PFSK-1 (cell line): ENCODE results near the gene CAPN7.

ENCODE experiments used
- FOXP2 ChIP-seq: optimal IDR thresholded peaks from 2 replicates; pipeline ENCODE3; 2011; ENCODE audit warnings: borderline replicate concordance, control low read depth, inconsistent platforms; ENCODE audit not compliant: insufficient read depth; ENCODE audit errors: extremely low read length, extremely low read depth
- POLR2AphosphoS5 ChIP-seq: IDR thresholded peaks from 2 replicates; pipeline ENCODE4 v1.6.1; 2012; ENCODE audit warnings: low read depth, mild to moderate bottlenecking, control low read depth, low read length, moderate library complexity
- REST ChIP-seq, 2 experiments: IDR thresholded peaks; 2 replicates each; pipeline versions ENCODE4 v1.6.1 to v1.8.0; 2011 to 2012; ENCODE audit warnings: low read depth in 2 of 2, low read length in 2 of 2, control low read depth in 1 of 2, inconsistent platforms in 1 of 2, mild to moderate bottlenecking in 1 of 2, moderate library complexity in 1 of 2; ENCODE audit not compliant: insufficient read depth in 1 of 2
- SIN3A ChIP-seq: IDR thresholded peaks from 2 replicates; pipeline ENCODE4 v1.6.1; 2012; ENCODE audit warnings: mild to moderate bottlenecking, low read length, moderate library complexity, borderline replicate concordance; ENCODE audit not compliant: insufficient read depth
- TAF1 ChIP-seq: IDR thresholded peaks from 2 replicates; pipeline ENCODE4 v1.6.1; 2012; ENCODE audit warnings: low read length, control low read depth, borderline replicate concordance; ENCODE audit not compliant: insufficient read depth

Gene CAPN7

GRCh38 chr3:15186101-15186476 lies 20.0 kb upstream of the CAPN7 start:
- TF ChIP-seq FOXP2 (no peak), SIN3A (no peak), TAF1 (no peak), POLR2AphosphoS5 (no peak), REST (IDR thresholded peaks at IDR 0.05; ENCODE audit: insufficient read depth in 1 of 2, low read depth in 2 of 2, low read length in 2 of 2) (no peak)

GRCh38 chr3:15197340-15198029 lies 8.6 kb upstream of the CAPN7 start:
- TF ChIP-seq FOXP2 (no peak), TAF1 (no peak), SIN3A (no peak), POLR2AphosphoS5 (no peak), REST (IDR thresholded peaks at IDR 0.05; ENCODE audit: insufficient read depth in 1 of 2, low read depth in 2 of 2, low read length in 2 of 2) (no peak)

GRCh38 chr3:15198686-15199085 lies 7.4 kb upstream of the CAPN7 start:
- TF ChIP-seq POLR2AphosphoS5 (no peak), REST (IDR thresholded peaks at IDR 0.05; ENCODE audit: insufficient read depth in 1 of 2, low read depth in 2 of 2, low read length in 2 of 2) (no peak), TAF1 (no peak), FOXP2 (no peak), SIN3A (no peak)

- TF ChIP-seq FOXP2 (no peak), SIN3A (no peak), TAF1 (no peak), POLR2AphosphoS5 (no peak), REST (IDR thresholded peaks at IDR 0.05; ENCODE audit: insufficient read depth in 1 of 2, low read depth in 2 of 2, low read length in 2 of 2) (no peak)
These were observed 6.4 kb upstream of the CAPN7 start for GRCh38 chr3:15199493-15200105.

- TF ChIP-seq TAF1 (no peak), FOXP2 (no peak), SIN3A (no peak), REST (IDR thresholded peaks at IDR 0.05; ENCODE audit: insufficient read depth in 1 of 2, low read depth in 2 of 2, low read length in 2 of 2) (no peak), POLR2AphosphoS5 (no peak)
These were observed 2.0 kb upstream of the CAPN7 start for GRCh38 chr3:15204005-15204404.
